Endothelial cell of umbilical vein (primary cell): Measurements from ENCODE around the gene LRTM2. TPM values are rescaled to one million over a fixed set of nuclear protein-coding genes. Genes with fewer than 3 reads are reported as not detected.

ENCODE experiments used
- BruUV-seq: library from RNA; stranded (reverse); fragments of 400-500 nt; replicated peaks from 2 replicates; lab custom pipeline; 2021; lab: Mats Ljungman, UMichigan
- CTCF ChIA-PET: fragments of 300-600, 350-600 bp; sonication (Branson Sonifier 250); formaldehyde crosslinking; loops from one replicate; lab custom pipeline; 2021; ENCODE audit warnings: antibody characterized with exemption, inconsistent platforms; lab: Charles Lee
- POLR2A ChIA-PET: fragments of 300-600, 350-600 bp; sonication (Branson Sonifier 250); formaldehyde crosslinking; loops from one replicate; lab custom pipeline; 2021; ENCODE audit warnings: antibody characterized with exemption, inconsistent platforms; lab: Charles Lee
- DNase-seq: peaks from one replicate; pipeline ENCODE4 v3.0.0-alpha.2; 2011; ENCODE audit warnings: low read depth, low spot score
- FAIRE-seq: peaks from 2 replicates; lab custom pipeline; 2011; peaks lifted over from hg19 to GRCh38; lab: Jason Lieb, UNC
- H2AFZ ChIP-seq: 2 replicates; pipeline ENCODE4 v1.6.0; 2012; ENCODE audit warnings: low read depth, low read length, control low read depth, inconsistent platforms
- H3K27ac ChIP-seq: 2 replicates; pipeline ENCODE4 v1.5.1; 2011; ENCODE audit warnings: low read depth, mild to moderate bottlenecking, control low read depth, low read length, moderate library complexity; ENCODE audit not compliant: insufficient read depth
- H3K27me3 ChIP-seq, 2 experiments: 2 replicates each; pipeline versions ENCODE4 v1.6.0 to v1.6.1; 2011; ENCODE audit warnings: low read length in 2 of 2, mixed read lengths in 1 of 2; ENCODE audit not compliant: control insufficient read depth in 2 of 2, insufficient read depth in 2 of 2
- H3K36me3 ChIP-seq, 2 experiments: 2 replicates in 1 of 2; 3 replicates in 1 of 2; pipeline ENCODE4 v1.5.1; 2011; ENCODE audit warnings: low read length in 2 of 2, mild to moderate bottlenecking in 1 of 2, moderate library complexity in 1 of 2; ENCODE audit not compliant: control insufficient read depth in 2 of 2, insufficient read depth in 2 of 2; ENCODE audit errors: extremely low read depth in 1 of 2
- H3K4me1 ChIP-seq: 3 replicates; pipeline ENCODE4 v1.5.1; 2011; ENCODE audit warnings: mild to moderate bottlenecking, low read length; ENCODE audit not compliant: control insufficient read depth, insufficient read depth; ENCODE audit errors: extremely low read depth
- H3K4me2 ChIP-seq: 2 replicates; pipeline ENCODE4 v1.6.1; 2011; ENCODE audit warnings: low read length, control low read depth, mixed read lengths; ENCODE audit not compliant: insufficient read depth
- H3K4me3 ChIP-seq, 3 experiments: fragments of 200-600 bp in 1 of 3; sonication (generic), shearing (Covaris generic) in 1 of 3; replicated peaks in 1 of 3; 2 replicates each; pipeline ENCODE4 v1.5.1; 2011 to 2016; ENCODE audit warnings: control low read depth in 3 of 3, low read length in 3 of 3, mild to moderate bottlenecking in 2 of 3, inconsistent platforms in 1 of 3, low read depth in 1 of 3, moderate library complexity in 1 of 3; ENCODE audit not compliant: insufficient read depth in 1 of 3
- H3K79me2 ChIP-seq: 2 replicates; pipeline ENCODE4 v1.6.0; 2012; ENCODE audit warnings: low read length, inconsistent platforms; ENCODE audit not compliant: control insufficient read depth, insufficient read depth
- H3K9ac ChIP-seq: replicated peaks from 2 replicates; pipeline ENCODE3; 2011; ENCODE audit warnings: low read length, control low read depth; ENCODE audit not compliant: insufficient read depth; ENCODE audit errors: extremely low read depth
- H3K9me1 ChIP-seq: replicated peaks from 3 replicates; pipeline ENCODE4 v1.6.0; 2011; ENCODE audit warnings: mild to moderate bottlenecking, low read length; ENCODE audit not compliant: control insufficient read depth, insufficient read depth; ENCODE audit errors: extremely low read depth
- H3K9me3 ChIP-seq: replicated peaks from 2 replicates; pipeline ENCODE4 v1.5.1; 2012; ENCODE audit warnings: low read length, inconsistent platforms; ENCODE audit not compliant: control insufficient read depth, insufficient read depth
- H4K20me1 ChIP-seq: replicated peaks from 2 replicates; pipeline ENCODE3; 2011; ENCODE audit warnings: mild to moderate bottlenecking, low read length; ENCODE audit not compliant: control insufficient read depth, insufficient read depth; ENCODE audit errors: extremely low read depth
- EZH2 ChIP-seq: IDR thresholded peaks from 2 replicates; pipeline ENCODE4 v1.6.1; 2012; ENCODE audit warnings: borderline replicate concordance, low read depth, mild to moderate bottlenecking, moderate library complexity, low read length, inconsistent platforms; ENCODE audit not compliant: severe bottlenecking
- FOS ChIP-seq: IDR thresholded peaks from 2 replicates; pipeline ENCODE4 v1.6.1; 2011; ENCODE audit warnings: mild to moderate bottlenecking, low read length, moderate library complexity, borderline replicate concordance; ENCODE audit not compliant: insufficient read depth
- GATA2 ChIP-seq: IDR thresholded peaks from 2 replicates; pipeline ENCODE4 v1.7.0; 2011; ENCODE audit warnings: low read depth, mild to moderate bottlenecking, moderate library complexity, mixed read lengths, low read length; ENCODE audit not compliant: insufficient read length, insufficient read depth
- JUN ChIP-seq: IDR thresholded peaks from 2 replicates; pipeline ENCODE4 v1.6.1; 2011; ENCODE audit warnings: borderline replicate concordance, low read depth; ENCODE audit not compliant: insufficient read length, insufficient read depth
- MYC ChIP-seq: IDR thresholded peaks from one replicate; pipeline ENCODE4 v1.6.1; 2011; ENCODE audit warnings: mild to moderate bottlenecking, low read depth, low read length
- POLR2A ChIP-seq: IDR thresholded peaks from 2 replicates; pipeline ENCODE4 v1.6.1; 2012; ENCODE audit warnings: low read depth, mild to moderate bottlenecking, control low read depth, low read length
- POLR2AphosphoS5 ChIP-seq: IDR thresholded peaks from 2 replicates; pipeline ENCODE4 v1.6.1; 2012; ENCODE audit warnings: low read depth, mild to moderate bottlenecking, control low read depth, low read length, moderate library complexity; ENCODE audit not compliant: insufficient read depth
- dilution Hi-C: fragments of 300-500 bp; cut with MboI; formaldehyde crosslinking; loops from one replicate; pipeline ENCODE4 v1.15.0; 2019; ENCODE audit warnings: low sequenced_read_pairs; ENCODE audit not compliant: extremely low pct_ligation_motif_present
- intact Hi-C: fragments of 100-400 bp; cut with micrococcal nuclease; formaldehyde crosslinking; loops from one replicate; pipeline ENCODE4 v1.10.0; 2022
- polyA plus RNA-seq, 4 experiments: library from polyadenylated mRNA; depleted of rRNA in 3 of 4; stranded (reverse) in 3 of 4; unstranded in 1 of 4; fragments of >200 nt; gene quantifications; 2 replicates each; pipeline versions ENCODE4 v1.2.1 to v1.2.3, GENCODE V29; 2011 to 2012; ENCODE audit warnings: missing spikeins in 1 of 4
- total RNA-seq: library from RNA; stranded (reverse); gene quantifications from 2 replicates; pipeline ENCODE4 v1.2.3, GENCODE V29; 2021
- TF ChIP-seq, protein P1 (sequence below): IDR thresholded peaks from 2 replicates; pipeline ENCODE4 v1.6.1; 2011; ENCODE audit not compliant: insufficient read depth, insufficient read length

Gene LRTM2
- total and polyA plus RNA-seq, 2 donors (not counting 3 experiments of a cell fraction or from before 2014, with no cell fraction given), result not detected

DNA sequence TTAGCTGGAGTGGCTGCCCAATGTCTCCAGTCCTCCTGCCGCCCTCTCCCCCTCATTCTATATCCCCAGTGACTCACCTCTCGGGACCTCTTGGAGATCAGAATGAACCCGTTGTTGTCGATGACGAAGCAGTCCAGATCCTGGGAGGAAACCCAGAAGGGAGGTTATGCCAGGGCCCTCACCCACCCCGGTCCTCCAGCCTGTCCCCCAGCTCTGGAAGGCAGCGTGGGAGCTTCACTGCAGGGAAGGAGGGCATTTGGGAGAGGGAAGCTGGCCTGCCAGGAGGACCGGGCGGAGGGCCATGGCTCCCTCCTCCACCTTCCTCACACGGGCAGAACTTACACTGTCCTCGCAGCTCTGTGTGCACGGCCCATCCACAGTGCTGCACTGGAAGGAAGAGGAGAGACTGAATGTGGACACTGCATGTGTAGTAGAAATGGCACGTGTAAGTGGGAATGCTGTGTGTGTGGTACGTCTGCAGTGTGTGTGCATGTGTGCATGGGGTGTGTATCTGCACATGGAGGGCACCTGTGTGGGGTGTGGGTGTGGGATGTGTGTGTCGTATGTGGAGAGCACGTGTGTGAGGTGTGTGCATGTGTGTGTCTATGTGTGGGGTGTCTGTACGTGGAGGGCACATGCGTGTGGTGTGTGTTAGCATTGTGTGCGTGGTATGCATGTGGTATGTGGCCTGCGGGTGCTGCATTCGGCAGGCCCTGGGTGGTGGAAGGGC, 10.0 kb upstream of the LRTM2 start:
- no peaks in the 10 kb centered on the region for H3K9me3 ChIP-seq
- no peak overlapping the region for H3K27ac ChIP-seq
- ChIA-PET CTCF (interaction anchor here (1.0 to 1.3 kb wide), 2 partner anchors 15 to 130 kb away, joined by 3 to 6 read pairs; no protein-coding TSS in a partner anchor), POLR2A (no interaction called here)
- no peak overlapping the region for H3K9ac ChIP-seq
- TF ChIP-seq, protein P1, sequence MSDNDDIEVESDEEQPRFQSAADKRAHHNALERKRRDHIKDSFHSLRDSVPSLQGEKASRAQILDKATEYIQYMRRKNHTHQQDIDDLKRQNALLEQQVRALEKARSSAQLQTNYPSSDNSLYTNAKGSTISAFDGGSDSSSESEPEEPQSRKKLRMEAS, result no peak
- TF ChIP-seq FOS (no peak), GATA2 (no peak), POLR2A (no peak), JUN (no peak), EZH2 (no peak), POLR2AphosphoS5 (no peak), MYC (no peak)
- intact Hi-C loops (no loop called here), dilution Hi-C loops (no loop called here)
- no peak for FAIRE-seq
- no peaks in the 10 kb centered on the region for H4K20me1 ChIP-seq
- BruUV-seq, result no TSS peak
- no peak for DNase-seq
- H3K4me3 ChIP-seq, result no peak overlapping the region
- no peak overlapping the region for H2AFZ ChIP-seq
- H3K27me3 ChIP-seq, result no peaks in the 10 kb centered on the region
- H3K79me2 ChIP-seq, result no peaks in the 10 kb centered on the region
- H3K9me1 ChIP-seq, result no peaks in the 10 kb centered on the region
- no peak overlapping the region for H3K4me2 ChIP-seq
- no peaks in the 10 kb centered on the region for H3K36me3 ChIP-seq
- H3K4me1 ChIP-seq, result peaks cover 34% of the 10 kb centered on the region
